ENCODE data around the gene TTPAL. TPM values are rescaled to one million over a fixed set of nuclear protein-coding genes. Genes with fewer than 3 reads are reported as not detected.

The TTPAL gene
- total and polyA plus RNA-seq, 9 of the 15 experiments (the other 6 are each of a cell fraction or from before 2014, with no cell fraction given) = 1.1 to 7.0 (median 2.6) TPM

- H3K9me3 ChIP-seq (replicated peaks; ENCODE audit: control insufficient read depth, insufficient read depth, low read depth, low read length) = no peaks in the 10 kb centered on the region
- in situ Hi-C loops (cut with MboI) (no loop called here), intact Hi-C loops (cut with micrococcal nuclease) (no loop called here)
- no peak overlapping the region for H3K9ac ChIP-seq (ENCODE audit: insufficient read depth in 1 of 2, low read depth in 2 of 2, low read length in 2 of 2)
- no peak overlapping the region for H2AFZ ChIP-seq (ENCODE audit: low read depth, low read length)
- WGBS (ENCODE audit: insufficient coverage, low coverage, missing lambda C conversion rate) = 22% methylated on average over 2 of the region's 2 CpGs
- BruUV-seq (replicated peaks) = no TSS peak
- no peaks in the 10 kb centered on the region for H3K79me2 ChIP-seq (ENCODE audit: control insufficient read depth, insufficient read depth, low read length)
- peak in 1 of 4 experiments; percentile 25 for DNase-seq (ENCODE audit: extremely low read depth in 1 of 4, low spot score in 3 of 4)
- H4K20me1 ChIP-seq (replicated peaks; ENCODE audit: control insufficient read depth, insufficient read depth, low read length) = no peaks in the 10 kb centered on the region
- H3K4me2 ChIP-seq (ENCODE audit: insufficient read depth, low read length) = 0 out of 2 replicates have a peak overlapping the region, but pooled peaks have one; percentile 29
- POLR2A ChIA-PET = interaction anchor here (0.6 kb wide), 1 partner anchor 211 kb away, joined by 3 read pairs; no protein-coding TSS in a partner anchor
- peaks cover 10% of the 10 kb centered on the region in 2 experiments; a peak in 4 of 5 replicates for H3K4me1 ChIP-seq (replicated peaks in 1 of 2; ENCODE audit: control insufficient read depth in 2 of 2, insufficient read depth in 2 of 2, low read length in 2 of 2)
- H3K27me3 ChIP-seq (ENCODE audit: control insufficient read depth in 2 of 2, insufficient read depth in 2 of 2, low read length in 2 of 2) = no peaks in the 10 kb centered on the region
- CTCF ChIA-PET (ENCODE audit: low intra/inter-chr PET ratio) = interaction anchor here (2.2 kb wide), 1 partner anchor 77 kb away, joined by 20 read pairs; no protein-coding TSS in a partner anchor
- no peak overlapping the region for H3K27ac ChIP-seq (ENCODE audit: extremely low read depth, low read depth, low read length)
- no peak overlapping the region for H3K4me3 ChIP-seq
- H3K36me3 ChIP-seq (ENCODE audit: control insufficient read depth, insufficient read depth, low read length) = no peaks in the 10 kb centered on the region
- ATAC-seq = no peak
- TF ChIP-seq, protein P1, sequence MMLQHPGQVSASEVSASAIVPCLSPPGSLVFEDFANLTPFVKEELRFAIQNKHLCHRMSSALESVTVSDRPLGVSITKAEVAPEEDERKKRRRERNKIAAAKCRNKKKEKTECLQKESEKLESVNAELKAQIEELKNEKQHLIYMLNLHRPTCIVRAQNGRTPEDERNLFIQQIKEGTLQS (IDR thresholded peaks at IDR 0.05) = peak; percentile 41
- TF ChIP-seq, protein P1 (CRISPR knock-in tag; conservative IDR thresholded peaks at IDR 0.05) = no peak
- TF ChIP-seq TFAM (CRISPR knock-in tag; conservative IDR thresholded peaks at IDR 0.05) = no peak
- peak; percentile 87 for TF ChIP-seq FOSL1 (tag; conservative IDR thresholded peaks at IDR 0.05)
- TF ChIP-seq TEAD1 (CRISPR knock-in tag; IDR thresholded peaks at IDR 0.05) = no peak
- peak; percentile 57; the same call in 1 of the 2 replicates for TF ChIP-seq SMARCE1 (IDR thresholded peaks at IDR 0.05)
- TF ChIP-seq HDGF (IDR thresholded peaks at IDR 0.05) = no peak
- TF ChIP-seq MTA2 (IDR thresholded peaks at IDR 0.05; ENCODE audit: low read depth) = 0 out of 2 replicates have a peak, but pooled peaks have one; percentile 17
- TF ChIP-seq ARID1B (IDR thresholded peaks at IDR 0.05) = peak; percentile 69
- TF ChIP-seq SMARCA4 (IDR thresholded peaks at IDR 0.05) = peak; percentile 37; the same call in 1 of the 2 replicates
- TF ChIP-seq JUND (IDR thresholded peaks at IDR 0.05; ENCODE audit: borderline replicate concordance, low read depth, low read length) = peak; percentile 64; the same call in 1 of the 2 replicates
- TF ChIP-seq JUND (tag; IDR thresholded peaks at IDR 0.05; ENCODE audit: borderline replicate concordance, low read depth, low read length) = 0 out of 3 replicates have a peak, but pooled peaks have one; percentile 40
- TF ChIP-seq CBFA2T3 (IDR thresholded peaks at IDR 0.05) = peak; percentile 29; the same call in 1 of the 2 replicates
- H3K9me1 ChIP-seq (ENCODE audit: control insufficient read depth, insufficient read depth, low read length) = no peaks in the 10 kb centered on the region
- no peak for FAIRE-seq
Measured at GRCh38 chr20:44532981-44533331, 57.3 kb downstream of the TTPAL start.

All from K562 (cell line).